GM12874 (cell line): ENCODE data around the gene EDC3.

Source experiments
- TF ChIP-seq, protein P1 (sequence below): IDR thresholded peaks from 2 replicates; pipeline ENCODE4 v1.5.1; 2011; ENCODE audit warnings: low read depth, mild to moderate bottlenecking, control low read depth, low read length, moderate library complexity; ENCODE audit not compliant: insufficient read depth

EDC3 gene

DNA sequence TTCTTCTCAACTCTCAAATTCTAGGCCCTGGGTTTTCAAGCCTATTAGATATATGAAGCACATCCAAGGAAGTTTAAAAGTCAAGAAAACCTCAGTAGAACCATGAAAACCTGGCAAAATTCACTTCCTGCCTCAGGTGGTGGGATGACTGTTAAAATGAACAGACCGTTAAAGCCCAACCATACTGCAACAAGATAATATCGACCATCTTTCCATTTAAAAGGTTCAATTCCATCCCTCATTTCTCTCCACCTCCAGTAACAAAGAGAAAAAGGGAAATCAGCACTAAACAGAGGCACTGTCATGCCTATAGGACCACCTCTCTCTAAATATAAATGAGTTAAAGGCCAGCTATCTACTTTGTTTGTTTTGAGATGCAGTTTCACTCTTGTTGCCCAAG is 31.2 kb downstream of the EDC3 start:
- TF ChIP-seq, protein P1, sequence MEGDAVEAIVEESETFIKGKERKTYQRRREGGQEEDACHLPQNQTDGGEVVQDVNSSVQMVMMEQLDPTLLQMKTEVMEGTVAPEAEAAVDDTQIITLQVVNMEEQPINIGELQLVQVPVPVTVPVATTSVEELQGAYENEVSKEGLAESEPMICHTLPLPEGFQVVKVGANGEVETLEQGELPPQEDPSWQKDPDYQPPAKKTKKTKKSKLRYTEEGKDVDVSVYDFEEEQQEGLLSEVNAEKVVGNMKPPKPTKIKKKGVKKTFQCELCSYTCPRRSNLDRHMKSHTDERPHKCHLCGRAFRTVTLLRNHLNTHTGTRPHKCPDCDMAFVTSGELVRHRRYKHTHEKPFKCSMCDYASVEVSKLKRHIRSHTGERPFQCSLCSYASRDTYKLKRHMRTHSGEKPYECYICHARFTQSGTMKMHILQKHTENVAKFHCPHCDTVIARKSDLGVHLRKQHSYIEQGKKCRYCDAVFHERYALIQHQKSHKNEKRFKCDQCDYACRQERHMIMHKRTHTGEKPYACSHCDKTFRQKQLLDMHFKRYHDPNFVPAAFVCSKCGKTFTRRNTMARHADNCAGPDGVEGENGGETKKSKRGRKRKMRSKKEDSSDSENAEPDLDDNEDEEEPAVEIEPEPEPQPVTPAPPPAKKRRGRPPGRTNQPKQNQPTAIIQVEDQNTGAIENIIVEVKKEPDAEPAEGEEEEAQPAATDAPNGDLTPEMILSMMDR: no peak

DNA sequence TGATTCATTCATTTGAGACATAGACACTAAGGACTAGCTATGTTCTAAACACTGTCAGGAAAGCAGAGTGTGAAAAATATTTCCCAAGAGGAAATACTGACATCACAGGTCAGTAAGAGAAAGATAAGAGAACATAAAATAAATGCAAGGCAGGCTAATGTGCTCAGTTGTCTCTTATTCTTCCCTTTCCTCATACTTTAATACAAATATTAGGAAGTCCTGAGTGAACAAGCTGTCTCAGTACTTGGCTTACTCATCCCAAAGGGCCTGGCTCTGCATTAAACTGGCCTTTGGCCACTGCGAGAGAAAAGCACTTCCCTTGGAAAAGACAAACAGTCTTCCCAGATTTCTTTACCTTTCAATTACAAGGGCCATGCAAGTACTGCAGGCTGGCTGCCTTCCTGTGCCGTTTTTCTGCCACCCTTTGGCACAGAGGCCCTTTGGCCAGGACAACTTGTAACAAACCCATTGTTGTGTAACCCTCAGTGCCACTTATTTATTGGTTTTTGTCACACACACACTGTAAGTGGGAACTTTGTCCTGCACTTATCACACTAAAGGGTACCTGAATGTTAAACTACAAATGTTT is 31.7 kb downstream of the EDC3 start:
- TF ChIP-seq, protein P1: no peak

DNA sequence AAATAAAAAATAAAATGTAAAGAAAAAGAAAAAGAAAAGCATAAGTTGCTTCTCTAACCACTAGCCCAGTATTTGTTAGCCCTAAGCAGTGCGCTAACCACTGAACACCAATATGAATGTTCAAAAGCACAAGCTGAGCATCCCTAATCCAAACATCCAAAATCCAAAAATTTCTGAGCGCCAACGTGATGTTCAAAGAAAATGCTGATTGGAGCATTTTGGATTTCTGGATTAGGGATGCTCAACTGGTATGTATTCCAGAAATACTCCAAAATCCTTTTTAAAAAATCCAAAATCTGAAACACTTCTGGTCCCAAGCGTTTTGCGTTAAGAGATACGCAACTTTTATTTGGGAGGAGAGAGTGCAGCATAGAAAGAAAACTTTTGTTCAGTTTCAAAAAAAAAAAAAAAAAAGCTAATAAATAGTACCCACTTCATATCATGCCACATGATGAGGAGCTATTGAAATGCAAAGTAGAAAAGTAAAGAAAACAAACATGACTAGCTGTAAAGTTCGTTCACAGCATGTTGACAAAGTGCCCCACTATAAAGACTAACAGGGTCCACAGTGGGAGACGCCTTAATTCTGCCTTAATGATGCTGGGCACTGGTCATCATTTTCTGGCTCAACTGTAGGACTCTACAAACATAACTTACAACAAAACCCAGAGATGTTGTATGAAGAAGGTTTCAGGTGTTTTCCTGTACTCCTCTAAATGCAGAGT is 32.4 kb downstream of the EDC3 start:
- TF ChIP-seq, protein P1: no peak

DNA sequence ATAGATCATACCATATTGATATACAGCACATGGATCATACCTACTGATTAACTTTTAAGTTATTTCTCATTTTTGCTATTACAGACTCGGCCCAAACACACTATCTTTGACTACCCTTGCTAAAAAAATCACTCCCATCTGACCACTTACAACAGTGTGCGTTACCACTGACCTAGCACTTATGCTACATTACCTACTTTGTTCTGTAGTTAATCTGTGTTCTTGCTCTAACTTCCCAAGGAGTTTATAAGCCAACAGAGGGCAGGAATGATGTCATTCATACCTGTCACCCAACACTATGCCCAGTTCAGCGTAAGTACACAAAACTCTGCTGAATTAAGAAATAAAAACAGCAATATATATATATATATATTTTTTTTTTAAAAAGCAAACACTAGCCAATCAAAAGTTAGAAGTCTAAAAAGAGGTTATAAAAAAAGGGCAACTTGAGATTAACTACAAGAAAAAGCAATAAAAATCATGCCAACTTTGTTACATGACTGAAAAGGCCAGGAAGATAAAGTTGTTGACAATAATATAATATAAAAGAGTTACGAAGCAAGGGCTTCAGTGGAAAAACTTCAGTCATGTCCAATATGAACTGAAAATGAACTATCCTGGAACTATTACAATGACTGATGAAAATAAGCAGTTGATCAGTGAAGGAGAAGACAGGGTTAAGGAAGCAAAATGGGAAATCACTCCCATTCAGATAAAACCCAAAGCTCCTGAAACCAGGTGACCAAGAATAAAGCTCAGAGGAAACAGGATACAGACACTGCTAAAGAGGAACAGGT is 33.6 kb downstream of the EDC3 start:
- TF ChIP-seq, protein P1: no peak

DNA sequence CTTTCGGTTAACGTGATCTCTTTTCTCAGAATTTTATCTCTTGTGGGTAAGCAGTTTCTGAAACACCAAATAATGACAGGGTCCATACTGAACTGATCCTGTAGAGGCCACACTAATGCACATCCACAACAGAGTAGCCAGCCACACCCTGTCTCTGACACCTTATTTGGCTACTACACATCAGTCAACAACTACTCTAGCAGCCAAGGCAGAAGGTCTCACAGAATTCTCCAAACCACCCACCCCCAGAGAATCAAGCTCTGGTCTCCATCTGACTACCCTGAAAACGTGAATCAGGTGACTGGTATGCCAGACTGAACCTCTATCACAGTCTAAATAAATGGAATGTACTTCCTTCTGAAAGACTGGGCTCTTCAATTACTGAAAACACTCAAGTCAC is 38.0 kb downstream of the EDC3 start:
- TF ChIP-seq, protein P1: no peak

DNA sequence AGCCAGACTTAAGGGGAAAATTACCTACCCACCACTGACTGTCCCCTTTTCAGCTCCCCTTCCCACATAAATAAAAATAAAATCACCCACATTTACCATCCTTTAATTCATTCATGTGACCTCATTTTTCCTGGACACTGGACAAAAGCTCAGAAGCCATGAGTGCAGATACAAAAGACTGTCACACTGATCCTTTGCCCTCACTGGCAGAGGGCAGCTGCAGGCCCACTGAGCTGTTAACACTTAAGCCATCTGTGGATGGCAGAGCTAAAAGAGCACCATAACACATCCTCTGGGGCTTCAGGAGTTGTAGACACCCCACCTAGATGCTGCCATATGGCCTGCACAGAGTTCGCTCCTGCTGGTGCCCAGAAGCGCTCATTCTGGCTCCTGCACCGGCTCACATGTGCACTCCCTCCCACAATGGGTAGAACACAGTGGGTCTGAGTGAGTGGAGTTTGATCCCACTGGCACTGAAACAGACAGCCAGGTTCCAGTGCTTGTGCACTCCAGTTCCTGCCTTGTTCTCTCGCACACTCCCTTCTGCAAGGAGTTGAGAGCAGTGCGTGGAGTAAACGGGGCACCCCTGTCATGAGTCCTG is 38.8 kb downstream of the EDC3 start:
- TF ChIP-seq, protein P1: no peak

DNA sequence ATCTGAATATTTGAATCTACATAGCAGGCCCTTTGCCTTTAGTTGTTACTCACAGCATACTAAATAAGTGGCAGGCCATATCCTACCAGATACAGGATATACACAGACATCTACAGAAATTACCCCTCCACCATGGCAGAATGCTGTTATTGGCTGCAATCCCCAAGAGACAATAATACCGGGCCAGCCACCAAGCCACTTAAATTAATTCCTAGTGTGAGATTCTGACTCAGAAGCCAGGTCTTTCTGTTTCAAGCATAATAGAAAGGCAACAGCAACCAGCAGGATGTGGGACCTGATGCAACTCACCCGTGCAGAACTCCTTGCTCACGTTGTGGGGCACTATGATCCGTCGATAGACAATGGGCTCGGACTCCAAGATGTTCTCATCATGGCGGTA is 40.4 kb downstream of the EDC3 start:
- TF ChIP-seq, protein P1: no peak
